Gastroesophageal sphincter (tissue), 3 donors: Measurements from ENCODE around the gene BORCS6.

Experiments
- CTCF ChIP-seq, 4 experiments: fragments of 200-600 bp in 2 of 4; fragments of 450-650 bp in 2 of 4; sonication (generic) in 1 of 4; IDR thresholded peaks; one replicate each; pipeline ENCODE4 v1.5.1; 2017 to 2019; ENCODE audit warnings: antibody characterized with exemption in 4 of 4, mild to moderate bottlenecking in 2 of 4, moderate library complexity in 2 of 4
- POLR2AphosphoS5 ChIP-seq: sonication (generic); formaldehyde crosslinking; IDR thresholded peaks from one replicate; pipeline ENCODE4 v1.6.1; 2017; ENCODE audit warnings: antibody characterized with exemption

GRCh38 chr17:8161289-8162232 is 28.4 kb downstream of the BORCS6 start:
- TF ChIP-seq CTCF (IDR thresholded peaks at IDR 0.05) (no peak), POLR2AphosphoS5 (no peak)
